ENCODE measurements around the gene SLC25A10.

- TF ChIP-seq ZNF639 (tag by site-specific recombination; IDR thresholded peaks at IDR 0.05) (no peak), ZNF146 (tag by site-specific recombination; IDR thresholded peaks at IDR 0.05) (no peak), ZNF354C (tag by site-specific recombination; IDR thresholded peaks at IDR 0.05; ENCODE audit: borderline replicate concordance, low read depth) (no peak), ZNF398 (tag by site-specific recombination; IDR thresholded peaks at IDR 0.05) (no peak), ZNF521 (tag by site-specific recombination; IDR thresholded peaks at IDR 0.05) (no peak), CTCF (tag by site-specific recombination; IDR thresholded peaks at IDR 0.05) (no peak), ZNF155 (tag by site-specific recombination; IDR thresholded peaks at IDR 0.05) (no peak), ZNF558 (tag by site-specific recombination; IDR thresholded peaks at IDR 0.05) (no peak), ZNF404 (tag by site-specific recombination; IDR thresholded peaks at IDR 0.05) (no peak), MEIS1 (CRISPR knock-in tag; IDR thresholded peaks at IDR 0.05; ENCODE audit: borderline replicate concordance) (no peak), ZNF274 (IDR thresholded peaks at IDR 0.05; ENCODE audit: low read length) (no peak), ZNF274 (tag by site-specific recombination; IDR thresholded peaks at IDR 0.05; ENCODE audit: borderline replicate concordance) (no peak)
- TF ChIP-seq, protein P1, sequence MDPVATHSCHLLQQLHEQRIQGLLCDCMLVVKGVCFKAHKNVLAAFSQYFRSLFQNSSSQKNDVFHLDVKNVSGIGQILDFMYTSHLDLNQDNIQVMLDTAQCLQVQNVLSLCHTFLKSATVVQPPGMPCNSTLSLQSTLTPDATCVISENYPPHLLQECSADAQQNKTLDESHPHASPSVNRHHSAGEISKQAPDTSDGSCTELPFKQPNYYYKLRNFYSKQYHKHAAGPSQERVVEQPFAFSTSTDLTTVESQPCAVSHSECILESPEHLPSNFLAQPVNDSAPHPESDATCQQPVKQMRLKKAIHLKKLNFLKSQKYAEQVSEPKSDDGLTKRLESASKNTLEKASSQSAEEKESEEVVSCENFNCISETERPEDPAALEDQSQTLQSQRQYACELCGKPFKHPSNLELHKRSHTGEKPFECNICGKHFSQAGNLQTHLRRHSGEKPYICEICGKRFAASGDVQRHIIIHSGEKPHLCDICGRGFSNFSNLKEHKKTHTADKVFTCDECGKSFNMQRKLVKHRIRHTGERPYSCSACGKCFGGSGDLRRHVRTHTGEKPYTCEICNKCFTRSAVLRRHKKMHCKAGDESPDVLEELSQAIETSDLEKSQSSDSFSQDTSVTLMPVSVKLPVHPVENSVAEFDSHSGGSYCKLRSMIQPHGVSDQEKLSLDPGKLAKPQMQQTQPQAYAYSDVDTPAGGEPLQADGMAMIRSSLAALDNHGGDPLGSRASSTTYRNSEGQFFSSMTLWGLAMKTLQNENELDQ (tag by site-specific recombination; IDR thresholded peaks at IDR 0.05; ENCODE audit: low read depth) = no peak
Observed at GRCh38 chr17:81716674-81716996, 4.6 kb downstream of the SLC25A10 start.
